Measurements from ENCODE around the gene PRR22.

DNA sequence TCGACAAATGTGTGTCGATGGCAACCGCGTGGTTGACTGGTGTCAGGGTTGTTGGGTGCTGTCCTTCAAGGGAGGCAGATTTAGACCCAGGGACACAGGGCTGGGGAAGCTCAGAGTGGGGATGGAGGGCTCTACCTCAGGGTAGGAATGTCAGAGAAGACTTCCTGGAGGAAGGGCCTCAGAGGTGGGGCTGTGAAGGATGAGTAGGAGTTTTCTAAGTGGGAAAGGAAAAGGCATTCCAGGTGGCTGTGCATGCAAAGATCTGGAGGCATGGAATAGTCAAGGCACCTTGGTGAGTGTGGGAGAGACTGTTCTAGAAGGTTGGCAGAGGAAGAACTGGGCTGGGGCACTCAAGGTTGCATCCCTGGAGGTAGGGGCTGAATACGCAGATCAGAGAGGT, 22.4 kb upstream of the PRR22 start:
- TF ChIP-seq POLR2A (IDR thresholded peaks at IDR 0.05) (no peak), EP300 (IDR thresholded peaks at IDR 0.05; ENCODE audit: low read depth) (no peak), POLR2AphosphoS5 (IDR thresholded peaks at IDR 0.05) (no peak)
- TF ChIP-seq, protein P1, sequence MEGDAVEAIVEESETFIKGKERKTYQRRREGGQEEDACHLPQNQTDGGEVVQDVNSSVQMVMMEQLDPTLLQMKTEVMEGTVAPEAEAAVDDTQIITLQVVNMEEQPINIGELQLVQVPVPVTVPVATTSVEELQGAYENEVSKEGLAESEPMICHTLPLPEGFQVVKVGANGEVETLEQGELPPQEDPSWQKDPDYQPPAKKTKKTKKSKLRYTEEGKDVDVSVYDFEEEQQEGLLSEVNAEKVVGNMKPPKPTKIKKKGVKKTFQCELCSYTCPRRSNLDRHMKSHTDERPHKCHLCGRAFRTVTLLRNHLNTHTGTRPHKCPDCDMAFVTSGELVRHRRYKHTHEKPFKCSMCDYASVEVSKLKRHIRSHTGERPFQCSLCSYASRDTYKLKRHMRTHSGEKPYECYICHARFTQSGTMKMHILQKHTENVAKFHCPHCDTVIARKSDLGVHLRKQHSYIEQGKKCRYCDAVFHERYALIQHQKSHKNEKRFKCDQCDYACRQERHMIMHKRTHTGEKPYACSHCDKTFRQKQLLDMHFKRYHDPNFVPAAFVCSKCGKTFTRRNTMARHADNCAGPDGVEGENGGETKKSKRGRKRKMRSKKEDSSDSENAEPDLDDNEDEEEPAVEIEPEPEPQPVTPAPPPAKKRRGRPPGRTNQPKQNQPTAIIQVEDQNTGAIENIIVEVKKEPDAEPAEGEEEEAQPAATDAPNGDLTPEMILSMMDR (IDR thresholded peaks at IDR 0.05) = no peak
